Measurements from ENCODE around the gene VWA3B.
"Not testable (repeated sequence)": the region's sequence is repeated elsewhere in the genome, so short reads cannot be mapped to it uniquely, and the experiment has no call there.

VWA3B gene

GRCh38 chr2:98121149-98121548 is 34.2 kb downstream of the VWA3B start:
- no peaks in the 10 kb centered on the region for H3K4me1 ChIP-seq (ENCODE audit: control insufficient read depth, insufficient read depth, low read length)
- H3K27me3 ChIP-seq (ENCODE audit: control insufficient read depth, insufficient read depth, low read length) = no peaks in the 10 kb centered on the region
- no peak overlapping the region for H3K9ac ChIP-seq (ENCODE audit: low read length)
- H3K36me3 ChIP-seq (ENCODE audit: control insufficient read depth, insufficient read depth, low read length) = no peaks in the 10 kb centered on the region
- no peaks in the 10 kb centered on the region for H3K9me3 ChIP-seq (ENCODE audit: control insufficient read depth, low read length)
- no peak overlapping the region for H3K4me3 ChIP-seq (ENCODE audit: low read length)

GRCh38 chr2:98122524-98122923 is 35.6 kb downstream of the VWA3B start:
- H3K36me3 ChIP-seq (ENCODE audit: control insufficient read depth, insufficient read depth, low read length) = no peaks in the 10 kb centered on the region
- H3K27me3 ChIP-seq (ENCODE audit: control insufficient read depth, insufficient read depth, low read length) = no peaks in the 10 kb centered on the region
- H3K9ac ChIP-seq (ENCODE audit: low read length) = no peak overlapping the region
- no peaks in the 10 kb centered on the region for H3K9me3 ChIP-seq (ENCODE audit: control insufficient read depth, low read length)
- H3K4me3 ChIP-seq (ENCODE audit: low read length) = no peak overlapping the region
- H3K4me1 ChIP-seq (ENCODE audit: control insufficient read depth, insufficient read depth, low read length) = peaks cover under 1% of the 10 kb centered on the region

GRCh38 chr2:98123286-98123685 is 36.3 kb downstream of the VWA3B start:
- no peak overlapping the region for H3K9ac ChIP-seq (ENCODE audit: low read length)
- peaks cover 5% of the 10 kb centered on the region for H3K4me1 ChIP-seq (ENCODE audit: control insufficient read depth, insufficient read depth, low read length)
- no peaks in the 10 kb centered on the region for H3K36me3 ChIP-seq (ENCODE audit: control insufficient read depth, insufficient read depth, low read length)
- H3K4me3 ChIP-seq (ENCODE audit: low read length) = no peak overlapping the region
- no peaks in the 10 kb centered on the region for H3K27me3 ChIP-seq (ENCODE audit: control insufficient read depth, insufficient read depth, low read length)
- H3K9me3 ChIP-seq (ENCODE audit: control insufficient read depth, low read length) = no peaks in the 10 kb centered on the region

GRCh38 chr2:98126061-98126460 is 39.1 kb downstream of the VWA3B start:
- Histone ChIP-seq H3K9ac (ENCODE audit: low read length) (no peak overlapping the region), H3K36me3 (ENCODE audit: control insufficient read depth, insufficient read depth, low read length) (no peaks in the 10 kb centered on the region), H3K9me3 (ENCODE audit: control insufficient read depth, low read length) (no peaks in the 10 kb centered on the region), H3K4me3 (ENCODE audit: low read length) (no peak overlapping the region), H3K27me3 (ENCODE audit: control insufficient read depth, insufficient read depth, low read length) (no peaks in the 10 kb centered on the region), H3K4me1 (ENCODE audit: control insufficient read depth, insufficient read depth, low read length) (peaks cover 5% of the 10 kb centered on the region)

- no peaks in the 10 kb centered on the region for H3K36me3 ChIP-seq (ENCODE audit: control insufficient read depth, insufficient read depth, low read length)
- H3K9ac ChIP-seq (ENCODE audit: low read length) = no peak overlapping the region
- H3K27me3 ChIP-seq (ENCODE audit: control insufficient read depth, insufficient read depth, low read length) = peaks cover 5% of the 10 kb centered on the region
- no peaks in the 10 kb centered on the region for H3K9me3 ChIP-seq (ENCODE audit: control insufficient read depth, low read length)
- H3K4me3 ChIP-seq (ENCODE audit: low read length) = no peak overlapping the region
- H3K4me1 ChIP-seq (ENCODE audit: control insufficient read depth, insufficient read depth, low read length) = peaks cover 5% of the 10 kb centered on the region
Observed at GRCh38 chr2:98127229-98127989, 40.4 kb downstream of the VWA3B start.

GRCh38 chr2:98128556-98129109 is 41.7 kb downstream of the VWA3B start:
- no peak overlapping the region for H3K4me3 ChIP-seq (ENCODE audit: low read length)
- H3K9ac ChIP-seq (ENCODE audit: low read length) = no peak overlapping the region
- H3K4me1 ChIP-seq (ENCODE audit: control insufficient read depth, insufficient read depth, low read length) = peaks cover 5% of the 10 kb centered on the region
- H3K9me3 ChIP-seq (ENCODE audit: control insufficient read depth, low read length) = no peaks in the 10 kb centered on the region
- H3K27me3 ChIP-seq (ENCODE audit: control insufficient read depth, insufficient read depth, low read length) = peaks cover 6% of the 10 kb centered on the region
- H3K36me3 ChIP-seq (ENCODE audit: control insufficient read depth, insufficient read depth, low read length) = no peaks in the 10 kb centered on the region

GRCh38 chr2:98130073-98130472 is 43.1 kb downstream of the VWA3B start:
- H3K9me3 ChIP-seq (ENCODE audit: control insufficient read depth, low read length); H3K9ac ChIP-seq (ENCODE audit: low read length); H3K36me3 ChIP-seq (ENCODE audit: control insufficient read depth, insufficient read depth, low read length); H3K4me1 ChIP-seq (ENCODE audit: control insufficient read depth, insufficient read depth, low read length); H3K27me3 ChIP-seq (ENCODE audit: control insufficient read depth, insufficient read depth, low read length); H3K4me3 ChIP-seq (ENCODE audit: low read length): not testable (repeated sequence)

GRCh38 chr2:98134172-98135005 is 47.4 kb downstream of the VWA3B start:
- H3K9me3 ChIP-seq (ENCODE audit: control insufficient read depth, low read length) = no peaks in the 10 kb centered on the region
- no peaks in the 10 kb centered on the region for H3K4me1 ChIP-seq (ENCODE audit: control insufficient read depth, insufficient read depth, low read length)
- no peak overlapping the region for H3K4me3 ChIP-seq (ENCODE audit: low read length)
- H3K36me3 ChIP-seq (ENCODE audit: control insufficient read depth, insufficient read depth, low read length) = no peaks in the 10 kb centered on the region
- no peak overlapping the region for H3K9ac ChIP-seq (ENCODE audit: low read length)
- H3K27me3 ChIP-seq (ENCODE audit: control insufficient read depth, insufficient read depth, low read length) = peaks cover 6% of the 10 kb centered on the region

- Histone ChIP-seq H3K9me3 (ENCODE audit: control insufficient read depth, low read length) (no peaks in the 10 kb centered on the region), H3K4me3 (ENCODE audit: low read length) (no peak overlapping the region), H3K4me1 (ENCODE audit: control insufficient read depth, insufficient read depth, low read length) (no peaks in the 10 kb centered on the region), H3K27me3 (ENCODE audit: control insufficient read depth, insufficient read depth, low read length) (peaks cover 3% of the 10 kb centered on the region), H3K36me3 (ENCODE audit: control insufficient read depth, insufficient read depth, low read length) (no peaks in the 10 kb centered on the region), H3K9ac (ENCODE audit: low read length) (no peak overlapping the region)
Observed at GRCh38 chr2:98137196-98137595, 50.2 kb downstream of the VWA3B start.

GRCh38 chr2:98138978-98139377 is 52.0 kb downstream of the VWA3B start:
- not testable (repeated sequence) for H3K4me3 ChIP-seq (ENCODE audit: low read length); H3K9ac ChIP-seq (ENCODE audit: low read length); H3K36me3 ChIP-seq (ENCODE audit: control insufficient read depth, insufficient read depth, low read length); H3K9me3 ChIP-seq (ENCODE audit: control insufficient read depth, low read length); H3K27me3 ChIP-seq (ENCODE audit: control insufficient read depth, insufficient read depth, low read length); H3K4me1 ChIP-seq (ENCODE audit: control insufficient read depth, insufficient read depth, low read length)

GRCh38 chr2:98140210-98140609 is 53.2 kb downstream of the VWA3B start:
- no peaks in the 10 kb centered on the region for H3K4me1 ChIP-seq (ENCODE audit: control insufficient read depth, insufficient read depth, low read length)
- H3K9ac ChIP-seq (ENCODE audit: low read length) = no peak overlapping the region
- H3K36me3 ChIP-seq (ENCODE audit: control insufficient read depth, insufficient read depth, low read length) = no peaks in the 10 kb centered on the region
- H3K9me3 ChIP-seq (ENCODE audit: control insufficient read depth, low read length) = no peaks in the 10 kb centered on the region
- no peaks in the 10 kb centered on the region for H3K27me3 ChIP-seq (ENCODE audit: control insufficient read depth, insufficient read depth, low read length)
- no peak overlapping the region for H3K4me3 ChIP-seq (ENCODE audit: low read length)

- no peaks in the 10 kb centered on the region for H3K4me1 ChIP-seq (ENCODE audit: control insufficient read depth, insufficient read depth, low read length)
- H3K4me3 ChIP-seq (ENCODE audit: low read length) = no peak overlapping the region
- H3K36me3 ChIP-seq (ENCODE audit: control insufficient read depth, insufficient read depth, low read length) = no peaks in the 10 kb centered on the region
- H3K9ac ChIP-seq (ENCODE audit: low read length) = no peak overlapping the region
- no peaks in the 10 kb centered on the region for H3K9me3 ChIP-seq (ENCODE audit: control insufficient read depth, low read length)
- H3K27me3 ChIP-seq (ENCODE audit: control insufficient read depth, insufficient read depth, low read length) = no peaks in the 10 kb centered on the region
Observed at GRCh38 chr2:98142106-98142791, 55.3 kb downstream of the VWA3B start.

Measured in mucosa of stomach (tissue), 1 donor.